UCSD-AML1 (cell line): ENCODE results near the gene STK39.

Experiments
- DNase-seq: peaks from one replicate; lab custom pipeline; 2025; ENCODE audit not compliant: unreplicated experiment; lab: John Stamatoyannopoulos, UW

STK39 gene

GRCh38 chr2:168210216-168210894 is 37.0 kb downstream of the STK39 start:
- DNase-seq, result no peak

- DNase-seq, result peak; percentile 21
Measured at GRCh38 chr2:168208652-168209051, 38.7 kb downstream of the STK39 start.

DNA sequence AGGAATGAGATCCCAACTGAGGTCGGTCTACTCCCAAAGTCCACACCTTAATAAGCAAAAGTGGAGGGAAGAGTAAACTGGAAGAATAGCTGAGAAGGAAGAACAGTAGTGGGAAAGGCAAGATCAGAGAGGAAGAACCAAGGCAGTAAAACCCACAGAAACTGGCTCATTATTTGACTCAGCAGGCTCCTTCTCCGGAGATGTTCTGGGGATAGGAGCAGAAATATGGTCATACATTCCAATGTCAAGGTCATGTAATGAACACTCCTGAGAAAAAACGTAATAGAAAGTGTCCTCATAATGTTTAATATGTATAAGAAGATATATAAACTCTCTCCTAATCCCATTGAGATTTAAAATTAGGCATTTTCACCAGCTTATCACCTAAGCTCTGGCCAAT is 39.5 kb downstream of the STK39 start:
- DNase-seq, result no peak

DNA sequence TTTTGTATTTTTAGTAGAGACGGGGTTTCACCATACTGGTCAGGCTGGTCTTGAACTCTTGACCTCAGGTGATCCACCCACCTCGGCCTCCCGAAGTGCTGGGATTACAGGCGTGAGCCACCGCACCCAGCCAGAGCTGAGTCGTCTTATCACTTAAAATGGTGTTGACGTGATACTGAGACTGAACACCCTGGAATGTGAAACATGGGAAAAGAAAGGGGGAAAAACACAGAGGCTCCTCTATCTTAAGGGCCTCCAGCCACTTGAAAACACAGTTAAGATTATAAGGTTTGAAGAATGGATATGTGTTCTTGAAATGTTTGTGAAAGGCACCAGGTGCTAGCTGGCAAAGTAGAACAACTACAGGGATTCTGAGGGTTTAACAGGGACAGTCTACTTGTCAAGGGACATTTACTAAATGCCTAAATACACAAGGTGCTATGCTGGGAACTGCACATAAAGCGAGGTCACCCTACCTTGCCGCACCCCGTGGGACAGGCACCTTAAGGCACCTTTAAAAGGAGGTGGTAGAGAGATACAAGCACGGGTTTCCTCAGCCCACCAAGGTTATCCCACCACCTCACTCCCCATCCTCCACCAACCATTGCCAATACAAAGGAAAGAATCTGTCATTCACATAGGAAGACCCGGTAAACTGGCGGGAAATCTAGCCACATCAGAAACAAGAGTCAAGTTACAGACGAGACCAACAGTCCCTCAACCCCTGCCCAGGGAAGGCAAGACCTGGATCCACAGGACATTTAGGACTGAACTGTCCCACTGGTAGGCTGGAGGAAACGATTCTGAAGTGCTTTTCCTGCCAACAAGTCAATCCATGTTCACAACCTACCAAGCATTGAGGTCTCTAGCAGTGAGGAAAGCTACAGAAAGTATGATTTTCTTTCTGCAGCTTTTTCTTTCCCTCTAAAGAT is 43.4 kb downstream of the STK39 start:
- no peak for DNase-seq

DNA sequence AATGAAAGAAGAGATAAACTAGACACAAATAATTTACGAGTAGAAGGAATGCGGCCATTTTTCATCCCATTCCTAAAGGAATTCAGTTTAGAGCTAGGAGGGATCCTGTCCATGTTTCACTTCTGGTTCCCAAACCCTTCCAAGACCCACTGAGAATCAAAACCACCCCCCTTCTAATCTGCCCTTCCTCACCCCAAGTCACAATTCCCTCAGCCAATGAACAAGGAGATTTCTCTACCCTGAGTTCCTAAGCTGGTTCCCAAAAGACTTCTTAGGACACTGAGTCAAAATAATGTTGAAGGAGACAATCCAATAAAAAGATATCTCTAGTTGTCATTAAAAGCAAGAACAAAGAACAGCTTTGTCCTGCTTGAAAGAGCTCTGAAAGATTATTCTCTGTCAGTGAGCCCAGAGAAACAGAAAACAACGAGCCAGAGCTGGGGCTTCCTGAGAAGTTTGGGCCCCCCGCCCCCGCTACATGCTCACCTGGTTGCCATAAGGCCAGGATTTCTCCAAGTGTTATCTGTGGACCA is 45.7 kb downstream of the STK39 start:
- no peak for DNase-seq

- no peak for DNase-seq
Measured at GRCh38 chr2:168200930-168201583, 46.3 kb downstream of the STK39 start.

GRCh38 chr2:168198476-168199207 is 48.8 kb downstream of the STK39 start:
- DNase-seq, result no peak

- no peak for DNase-seq
Measured at GRCh38 chr2:168196764-168197180, 50.6 kb downstream of the STK39 start.

DNA sequence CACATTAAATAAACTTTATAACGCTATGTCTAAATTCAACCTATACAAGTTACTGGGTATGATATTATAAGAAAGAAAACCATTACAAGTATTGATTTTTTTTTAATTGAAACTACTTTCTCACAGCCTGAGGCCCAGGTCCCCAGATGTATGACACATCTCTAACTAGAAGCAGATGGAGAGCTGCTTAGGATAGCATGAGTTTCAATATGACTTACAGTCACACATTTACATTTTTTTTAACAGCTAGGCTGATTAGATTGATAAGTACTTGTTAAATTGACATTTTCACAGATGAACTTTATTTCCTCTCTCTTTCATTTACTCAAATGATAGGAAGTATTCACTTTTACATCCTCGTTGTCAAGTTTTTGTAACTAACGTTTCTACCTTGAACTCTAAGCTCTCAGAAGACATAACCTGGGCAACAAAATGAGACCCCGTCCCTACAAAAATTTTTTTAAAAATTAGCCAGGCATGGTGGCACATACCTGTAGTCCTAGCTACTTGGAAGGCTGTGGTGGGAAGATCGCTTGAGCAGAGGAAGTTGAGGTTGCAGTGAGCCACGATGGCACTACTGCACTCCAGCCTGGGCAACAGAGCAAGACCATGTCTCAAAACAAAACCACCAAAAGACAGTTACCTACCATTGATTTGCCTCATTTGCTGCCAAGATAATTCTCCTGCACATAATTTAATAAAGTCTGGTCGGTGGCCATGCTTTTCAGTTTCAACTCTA is 52.4 kb downstream of the STK39 start:
- no peak for DNase-seq

GRCh38 chr2:168192839-168193616 is 54.4 kb downstream of the STK39 start:
- peak; percentile 29 for DNase-seq

GRCh38 chr2:168191955-168192785 is 55.2 kb downstream of the STK39 start:
- DNase-seq, result no peak

DNA sequence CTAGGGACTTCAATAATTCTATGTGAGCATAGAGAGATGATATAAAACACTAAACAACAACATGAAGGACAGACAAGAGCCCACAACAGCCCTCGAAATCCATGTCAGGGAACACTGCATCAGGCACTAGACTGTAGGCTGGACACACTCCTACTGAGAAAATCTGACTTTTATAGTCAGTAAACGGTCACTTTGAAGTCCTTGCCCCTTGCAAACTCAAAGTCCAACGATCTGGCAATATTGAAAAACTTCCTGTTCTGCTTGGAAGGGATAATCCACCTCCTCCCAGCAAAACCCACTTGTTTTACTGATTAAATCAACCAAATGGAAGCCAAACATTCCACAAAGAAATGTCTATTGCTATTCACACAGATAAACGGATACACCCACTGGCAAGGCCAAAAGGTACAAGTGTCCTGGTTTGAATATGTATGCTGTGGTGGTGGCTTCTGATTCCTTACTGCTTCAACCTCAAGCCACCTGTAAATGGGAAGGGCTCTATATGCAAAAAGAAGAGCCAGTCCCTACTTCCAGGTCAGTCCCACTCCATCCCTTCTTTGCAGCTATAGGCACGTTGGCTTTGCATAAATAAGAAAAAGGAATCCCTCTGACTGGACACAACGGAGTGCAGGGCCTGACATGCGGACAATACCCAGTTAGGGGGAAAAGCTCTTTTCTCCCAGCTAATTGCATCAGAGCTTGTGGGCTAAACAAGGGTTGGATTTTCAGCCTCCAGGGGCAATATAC is 56.6 kb downstream of the STK39 start:
- no peak for DNase-seq

DNA sequence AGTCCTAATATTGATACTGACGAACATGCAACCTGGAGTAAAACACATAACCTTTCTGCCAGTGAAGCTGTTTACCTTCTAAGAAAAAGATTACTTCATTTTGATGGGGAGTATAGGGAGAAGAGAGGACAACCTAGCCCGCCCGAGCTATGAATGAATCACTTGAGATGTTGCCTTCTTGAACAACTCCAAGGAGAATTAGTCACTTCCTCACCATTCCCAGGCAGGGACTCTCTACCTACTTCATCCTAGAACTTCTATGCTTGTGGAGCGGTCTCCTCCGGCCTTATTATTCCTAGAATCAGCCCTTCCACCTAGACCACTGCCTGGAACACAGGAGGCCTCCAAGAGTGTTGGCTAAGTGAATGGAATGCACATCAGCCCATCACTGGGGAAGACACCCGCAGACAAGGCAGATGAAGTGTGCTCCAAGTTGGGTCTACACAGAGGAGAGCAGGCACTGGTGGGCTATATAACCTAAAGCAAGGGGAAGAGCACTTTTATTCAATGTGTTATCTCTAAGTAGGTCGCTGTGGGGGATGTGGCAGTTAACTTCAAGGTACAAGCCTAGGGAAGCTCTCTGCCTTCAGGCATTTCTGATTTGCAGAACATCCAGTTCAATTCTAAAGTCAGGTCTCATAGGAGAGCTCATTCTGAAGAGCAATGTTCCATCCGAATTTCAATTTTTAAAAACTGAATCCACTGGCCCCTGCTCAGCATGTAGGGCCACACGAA is 57.4 kb downstream of the STK39 start:
- DNase-seq, result no peak

- DNase-seq, result no peak
Measured at GRCh38 chr2:168188002-168188401, 59.4 kb downstream of the STK39 start.

- no peak for DNase-seq
Measured at GRCh38 chr2:168186452-168186851, 60.9 kb downstream of the STK39 start.

- no peak for DNase-seq
Measured at GRCh38 chr2:168185583-168186274, 61.7 kb downstream of the STK39 start.
